Measurements from ENCODE around the gene PPIP5K1.
"Not testable (repeated sequence)": the region's sequence is repeated elsewhere in the genome, so short reads cannot be mapped to it uniquely, and the experiment has no call there.

PPIP5K1 gene

DNA sequence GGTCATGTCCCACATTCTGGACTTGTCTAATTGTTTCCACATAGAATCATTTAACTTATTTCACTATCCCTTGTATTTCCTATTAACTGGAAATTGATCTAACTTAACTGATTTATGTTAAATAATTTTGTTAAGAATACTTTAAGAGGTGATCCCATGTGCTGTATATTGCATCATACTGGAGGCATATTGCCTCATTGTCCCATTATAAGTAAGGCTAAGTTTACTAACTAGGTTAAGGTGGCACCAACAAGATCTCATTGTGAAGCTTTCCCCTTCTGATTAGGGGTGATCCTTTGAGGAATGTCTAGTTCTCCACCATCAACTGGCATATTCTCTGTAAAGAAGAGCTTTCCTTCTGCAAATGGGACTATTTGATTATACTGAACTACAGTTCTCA is 48.2 kb downstream of the PPIP5K1 start:
- no peak overlapping the region for H3K4me3 ChIP-seq (ENCODE audit: low read depth, low read length)
- in situ Hi-C loops (cut with HindIII; ENCODE audit: low sequenced_read_pairs): no loop called here
- TF ChIP-seq, protein P1, sequence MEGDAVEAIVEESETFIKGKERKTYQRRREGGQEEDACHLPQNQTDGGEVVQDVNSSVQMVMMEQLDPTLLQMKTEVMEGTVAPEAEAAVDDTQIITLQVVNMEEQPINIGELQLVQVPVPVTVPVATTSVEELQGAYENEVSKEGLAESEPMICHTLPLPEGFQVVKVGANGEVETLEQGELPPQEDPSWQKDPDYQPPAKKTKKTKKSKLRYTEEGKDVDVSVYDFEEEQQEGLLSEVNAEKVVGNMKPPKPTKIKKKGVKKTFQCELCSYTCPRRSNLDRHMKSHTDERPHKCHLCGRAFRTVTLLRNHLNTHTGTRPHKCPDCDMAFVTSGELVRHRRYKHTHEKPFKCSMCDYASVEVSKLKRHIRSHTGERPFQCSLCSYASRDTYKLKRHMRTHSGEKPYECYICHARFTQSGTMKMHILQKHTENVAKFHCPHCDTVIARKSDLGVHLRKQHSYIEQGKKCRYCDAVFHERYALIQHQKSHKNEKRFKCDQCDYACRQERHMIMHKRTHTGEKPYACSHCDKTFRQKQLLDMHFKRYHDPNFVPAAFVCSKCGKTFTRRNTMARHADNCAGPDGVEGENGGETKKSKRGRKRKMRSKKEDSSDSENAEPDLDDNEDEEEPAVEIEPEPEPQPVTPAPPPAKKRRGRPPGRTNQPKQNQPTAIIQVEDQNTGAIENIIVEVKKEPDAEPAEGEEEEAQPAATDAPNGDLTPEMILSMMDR (IDR thresholded peaks at IDR 0.05; ENCODE audit: low read depth, low read length, missing control alignments): no peak
- no peak for DNase-seq (ENCODE audit: low read depth)

DNA sequence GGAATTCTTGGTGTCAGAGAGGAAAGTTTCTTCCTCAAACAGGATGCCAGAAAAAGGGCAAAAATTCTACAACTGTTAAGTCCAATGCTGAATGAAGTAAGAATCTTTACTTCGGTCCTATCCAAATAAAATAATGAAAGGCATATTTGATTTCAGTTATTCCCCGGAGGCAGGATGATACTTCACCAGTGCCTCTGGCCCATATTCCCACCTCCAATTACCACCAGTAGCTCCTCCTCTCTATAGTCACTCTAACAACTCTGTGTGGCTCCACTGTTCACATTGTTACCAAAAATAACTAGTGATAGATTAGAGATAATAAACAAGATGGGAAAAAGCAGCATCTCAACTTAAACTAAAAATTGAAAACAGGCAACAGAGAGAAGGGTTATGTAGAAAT is 51.9 kb downstream of the PPIP5K1 start:
- in situ Hi-C loops (cut with HindIII; ENCODE audit: low sequenced_read_pairs): no loop called here
- no peak for DNase-seq (ENCODE audit: low read depth)
- no peak overlapping the region for H3K4me3 ChIP-seq (ENCODE audit: low read depth, low read length)
- TF ChIP-seq, protein P1 (IDR thresholded peaks at IDR 0.05; ENCODE audit: low read depth, low read length, missing control alignments): no peak

GRCh38 chr15:43534897-43535296 is 55.1 kb downstream of the PPIP5K1 start:
- TF ChIP-seq, protein P1 (IDR thresholded peaks at IDR 0.05; ENCODE audit: low read depth, low read length, missing control alignments): no peak
- H3K4me3 ChIP-seq (ENCODE audit: low read depth, low read length): no peak overlapping the region
- DNase-seq (ENCODE audit: low read depth): no peak
- in situ Hi-C loops (cut with HindIII; ENCODE audit: low sequenced_read_pairs): no loop called here

- H3K4me3 ChIP-seq (ENCODE audit: low read depth, low read length); in situ Hi-C loops (cut with HindIII; ENCODE audit: low sequenced_read_pairs); DNase-seq (ENCODE audit: low read depth): not testable (repeated sequence)
Observed at GRCh38 chr15:43532826-43533225, 57.2 kb downstream of the PPIP5K1 start.

GRCh38 chr15:43531018-43531670 is 58.9 kb downstream of the PPIP5K1 start:
- H3K4me3 ChIP-seq (ENCODE audit: low read depth, low read length): no peak overlapping the region
- no peak for DNase-seq (ENCODE audit: low read depth)
- in situ Hi-C loops (cut with HindIII; ENCODE audit: low sequenced_read_pairs): no loop called here
- TF ChIP-seq, protein P1 (IDR thresholded peaks at IDR 0.05; ENCODE audit: low read depth, low read length, missing control alignments): no peak

DNA sequence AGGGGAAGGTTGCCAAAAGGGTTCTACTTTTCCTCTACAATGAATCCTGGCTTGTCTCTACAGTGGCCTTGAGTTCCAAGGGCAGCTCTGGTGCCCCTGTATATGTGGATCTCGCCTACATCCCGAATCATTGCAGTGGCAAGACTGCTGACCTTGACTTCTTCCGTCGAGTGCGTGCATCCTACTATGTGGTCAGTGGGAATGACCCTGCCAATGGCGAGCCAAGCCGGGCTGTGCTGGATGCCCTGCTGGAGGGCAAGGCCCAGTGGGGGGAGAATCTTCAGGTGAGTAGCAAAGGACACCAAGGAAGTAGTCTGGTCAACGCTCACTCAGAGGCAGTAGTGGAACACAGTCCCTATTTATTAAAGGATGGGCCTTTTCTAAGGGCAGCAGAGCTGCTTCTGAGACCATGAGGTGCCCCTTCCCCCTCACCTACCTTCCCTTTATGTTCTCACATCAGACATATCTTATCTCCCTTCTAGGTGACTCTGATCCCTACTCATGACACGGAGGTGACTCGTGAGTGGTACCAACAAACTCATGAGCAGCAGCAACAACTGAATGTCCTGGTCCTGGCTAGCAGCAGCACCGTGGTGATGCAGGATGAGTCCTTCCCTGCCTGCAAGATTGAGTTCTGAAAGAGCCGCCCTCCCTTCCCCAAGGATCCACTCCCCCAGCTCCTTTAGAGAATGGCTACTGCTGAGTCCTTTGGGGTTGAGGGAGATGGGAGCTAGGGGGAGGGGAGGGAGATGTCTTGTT is 60.2 kb downstream of the PPIP5K1 start:
- H3K4me3 ChIP-seq (ENCODE audit: low read depth, low read length): no peak overlapping the region
- DNase-seq (ENCODE audit: low read depth): no peak
- in situ Hi-C loops (cut with HindIII; ENCODE audit: low sequenced_read_pairs): no loop called here
- TF ChIP-seq, protein P1 (IDR thresholded peaks at IDR 0.05; ENCODE audit: low read depth, low read length, missing control alignments): no peak

DNA sequence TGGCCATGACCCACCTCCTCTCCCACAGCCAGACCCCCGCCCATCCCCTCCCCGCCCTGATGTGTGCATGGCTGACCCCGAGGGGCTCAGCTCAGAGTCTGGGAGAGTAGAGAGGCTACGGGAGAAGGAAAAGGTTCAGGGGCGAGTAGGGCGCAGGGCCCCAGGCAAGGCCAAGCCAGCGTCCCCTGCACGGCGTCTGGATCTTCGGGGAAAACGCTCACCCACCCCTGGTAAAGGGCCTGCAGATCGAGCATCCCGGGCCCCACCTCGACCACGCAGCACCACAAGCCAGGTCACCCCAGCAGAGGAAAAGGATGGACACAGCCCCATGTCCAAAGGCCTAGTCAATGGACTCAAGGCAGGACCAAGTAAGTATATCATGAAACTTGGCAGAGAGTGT is 60.9 kb downstream of the PPIP5K1 start:
- no peak for DNase-seq (ENCODE audit: low read depth)
- TF ChIP-seq, protein P1 (IDR thresholded peaks at IDR 0.05; ENCODE audit: low read depth, low read length, missing control alignments): no peak
- H3K4me3 ChIP-seq (ENCODE audit: low read depth, low read length): no peak overlapping the region
- in situ Hi-C loops (cut with HindIII; ENCODE audit: low sequenced_read_pairs): no loop called here
